Stomach (tissue), 9 donors: ENCODE results near the gene XG. TPM values are rescaled to one million over a fixed set of nuclear protein-coding genes. Genes with fewer than 3 reads are reported as not detected.

Experiments
- DNase-seq, 2 donors: peaks; one replicate each; pipeline versions ENCODE4 v3.0.0 to v3.0.0-alpha.2; 2013 to 2019
- H3K27ac ChIP-seq, 5 donors: fragments of 200-600 bp in 4 of 5; sonication (generic) in 4 of 5; one replicate each; pipeline ENCODE4 v1.5.1; 2013 to 2019; ENCODE audit warnings: mild to moderate bottlenecking in 1 of 5, moderate library complexity in 1 of 5
- H3K27me3 ChIP-seq, 3 donors: fragments of 200-600 bp; sonication (generic); one replicate each; pipeline ENCODE4 v1.5.1; 2017 to 2019; ENCODE audit warnings: mixed run types in 1 of 3
- H3K36me3 ChIP-seq, 4 donors: fragments of 200-600 bp; sonication (generic); 1 replicate in 3 of 4; 2 replicates in 1 of 4; pipeline ENCODE4 v1.5.1; 2016 to 2019
- H3K4me1 ChIP-seq, 4 donors: fragments of 200-600 bp; sonication (generic); one replicate each; pipeline ENCODE4 v1.5.1; 2016 to 2019
- H3K4me3 ChIP-seq, 4 donors: fragments of 200-600 bp; sonication (generic) in 3 of 4; one replicate each; pipeline ENCODE4 v1.5.1; 2016 to 2019; ENCODE audit warnings: mild to moderate bottlenecking in 1 of 4
- H3K9me3 ChIP-seq, 4 donors: fragments of 200-600 bp; sonication (generic); one replicate each; pipeline ENCODE4 v1.5.1; 2016 to 2019
- EP300 ChIP-seq: sonication (generic); formaldehyde crosslinking; IDR thresholded peaks from one replicate; pipeline ENCODE4 v1.6.1; 2017; ENCODE audit warnings: antibody characterized with exemption
- POLR2A ChIP-seq, 4 donors: fragments of 450-650 bp; IDR thresholded peaks; one replicate each; pipeline ENCODE4 v1.6.1; 2016; ENCODE audit warnings: antibody characterized with exemption in 4 of 4, control low read depth in 2 of 4, mild to moderate bottlenecking in 1 of 4, moderate library complexity in 1 of 4
- POLR2AphosphoS5 ChIP-seq, 3 donors: sonication (generic); formaldehyde crosslinking; IDR thresholded peaks; one replicate each; pipeline ENCODE4 v1.6.1; 2016; ENCODE audit warnings: antibody characterized with exemption in 3 of 3
- WGBS, 5 donors: extraction: QIAGEN DNeasy Blood & Tissue Kit in 3 of 5; methylation state at CpG; one replicate each; pipeline versions ENCODE4 v1.1.5 to v1.1.7; 2013 to 2018; 5-methylcytosine and 5-hydroxymethylcytosine counted together
- intact Hi-C: fragments of 100-400 bp; cut with DNase I; formaldehyde crosslinking; loops from one replicate; pipeline ENCODE4 v1.15.1; 2023; ENCODE audit warnings: low total_unique reads
- polyA plus RNA-seq, 3 donors: library from polyadenylated mRNA; stranded (reverse); fragments of 200-250 nt; gene quantifications; one replicate each; pipeline ENCODE4 v1.2.3, GENCODE V29; 2013
- total RNA-seq, 5 donors: library from RNA; depleted of rRNA; stranded (reverse); fragments of >200 nt; gene quantifications; one replicate each; pipeline versions ENCODE4 v1.1.0 to v1.2.3, GENCODE V29; 2014 to 2016
- TF ChIP-seq, protein P1 (sequence below), 7 experiments: fragments of 450-650 bp in 4 of 7; fragments of 200-600 bp in 3 of 7; sonication (generic) in 3 of 7; IDR thresholded peaks; one replicate each; pipeline ENCODE4 v1.5.1; 2016 to 2019; ENCODE audit warnings: antibody characterized with exemption in 7 of 7, control low read depth in 2 of 7, mild to moderate bottlenecking in 1 of 7
- donor health status: healthy with polysubstance abuse.
- donor health status: Bipolar disorder and iron deficiency.
- donor health status: healthy.

The XG gene
- total and polyA plus RNA-seq, 8 donors: 0.70 TPM; not detected in 7

DNA sequence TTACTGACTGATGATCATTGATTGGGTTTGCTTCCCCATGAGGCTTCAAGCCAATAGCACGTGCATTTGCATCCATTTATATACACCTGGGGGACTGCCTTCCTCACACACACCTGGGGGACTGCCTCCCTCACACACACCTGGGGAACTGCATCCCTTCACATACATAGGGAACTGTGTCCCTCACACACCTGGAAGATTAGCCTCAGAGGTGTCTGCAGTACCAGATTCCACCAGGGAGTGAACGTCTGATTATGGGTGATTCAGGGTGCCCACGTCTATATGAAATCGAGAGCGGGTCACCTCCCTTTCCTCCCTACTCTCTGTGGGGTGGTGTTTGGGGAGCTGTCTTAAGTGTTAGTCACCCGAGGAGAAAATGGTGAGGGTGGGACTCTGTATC is 43.8 kb upstream of the XG start:
- peaks cover 24 to 80% (median 74%) of the 10 kb centered on the region in 4 donors for H3K4me1 ChIP-seq
- H3K27me3 ChIP-seq: no peaks in the 10 kb centered on the region
- no peak overlapping the region for H3K4me3 ChIP-seq
- peak overlapping the region in 4 of 5 donors; percentile 3 to 80 (median 32) for H3K27ac ChIP-seq
- H3K36me3 ChIP-seq: peaks cover 6 to 17% (median 16%) of the 10 kb centered on the region in 4 donors
- DNase-seq: no peak
- intact Hi-C loops: no loop called here
- WGBS, 5 donors: 60 to 82% (median 69%) methylated on average over 6 of the region's 6 CpGs
- no peaks in the 10 kb centered on the region for H3K9me3 ChIP-seq
- TF ChIP-seq, protein P1, sequence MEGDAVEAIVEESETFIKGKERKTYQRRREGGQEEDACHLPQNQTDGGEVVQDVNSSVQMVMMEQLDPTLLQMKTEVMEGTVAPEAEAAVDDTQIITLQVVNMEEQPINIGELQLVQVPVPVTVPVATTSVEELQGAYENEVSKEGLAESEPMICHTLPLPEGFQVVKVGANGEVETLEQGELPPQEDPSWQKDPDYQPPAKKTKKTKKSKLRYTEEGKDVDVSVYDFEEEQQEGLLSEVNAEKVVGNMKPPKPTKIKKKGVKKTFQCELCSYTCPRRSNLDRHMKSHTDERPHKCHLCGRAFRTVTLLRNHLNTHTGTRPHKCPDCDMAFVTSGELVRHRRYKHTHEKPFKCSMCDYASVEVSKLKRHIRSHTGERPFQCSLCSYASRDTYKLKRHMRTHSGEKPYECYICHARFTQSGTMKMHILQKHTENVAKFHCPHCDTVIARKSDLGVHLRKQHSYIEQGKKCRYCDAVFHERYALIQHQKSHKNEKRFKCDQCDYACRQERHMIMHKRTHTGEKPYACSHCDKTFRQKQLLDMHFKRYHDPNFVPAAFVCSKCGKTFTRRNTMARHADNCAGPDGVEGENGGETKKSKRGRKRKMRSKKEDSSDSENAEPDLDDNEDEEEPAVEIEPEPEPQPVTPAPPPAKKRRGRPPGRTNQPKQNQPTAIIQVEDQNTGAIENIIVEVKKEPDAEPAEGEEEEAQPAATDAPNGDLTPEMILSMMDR (IDR thresholded peaks at IDR 0.05): no peak
- TF ChIP-seq EP300: no peak
- no peak for TF ChIP-seq POLR2A (IDR thresholded peaks at IDR 0.05)

DNA sequence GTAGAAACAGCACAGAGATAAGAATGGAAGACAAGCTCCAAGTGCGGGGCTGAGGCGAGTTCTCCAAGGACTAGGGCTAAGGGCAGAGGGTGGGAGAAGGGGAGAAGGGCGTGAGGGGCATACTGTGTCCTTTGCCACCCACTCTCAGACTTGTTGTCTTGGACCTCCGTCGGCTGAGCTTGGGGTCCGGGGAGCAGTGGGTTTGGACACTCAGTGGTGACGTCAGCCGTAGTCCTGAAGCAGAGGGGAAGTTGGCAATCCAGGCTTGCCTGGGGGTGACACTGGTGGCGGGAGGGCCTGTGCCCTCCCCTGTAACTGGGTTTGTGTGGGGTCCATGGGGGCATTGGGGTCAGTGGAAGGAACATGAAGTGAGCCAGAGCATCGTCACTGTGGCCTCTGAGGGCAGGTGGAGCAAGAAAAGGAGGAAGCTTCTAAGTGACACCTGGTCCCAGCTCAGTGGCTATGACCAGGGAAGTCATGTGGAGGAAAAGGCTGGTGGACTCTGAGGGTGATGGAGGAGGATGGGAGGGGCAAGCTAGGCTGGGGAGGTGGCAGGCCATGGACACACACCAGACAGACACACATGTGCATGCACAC is 43.1 kb upstream of the XG start:
- TF ChIP-seq POLR2A (IDR thresholded peaks at IDR 0.05) (no peak), POLR2AphosphoS5 (IDR thresholded peaks at IDR 0.05) (no peak), EP300 (no peak)
- TF ChIP-seq, protein P1 (IDR thresholded peaks at IDR 0.05): no peak
- Histone ChIP-seq H3K27me3 (no peaks in the 10 kb centered on the region), H3K4me3 (no peak overlapping the region), H3K4me1 (peaks cover 24 to 77% (median 67%) of the 10 kb centered on the region in 4 donors), H3K36me3 (peaks cover 9 to 23% (median 17%) of the 10 kb centered on the region in 4 donors), H3K27ac (peak overlapping the region in 1 of 5 donors; percentile 80), H3K9me3 (no peaks in the 10 kb centered on the region)
- 80 to 89% (median 87%) methylated on average over 10 of the region's 10 CpGs for WGBS, 5 donors
- no peak for DNase-seq
- intact Hi-C loops: no loop called here

DNA sequence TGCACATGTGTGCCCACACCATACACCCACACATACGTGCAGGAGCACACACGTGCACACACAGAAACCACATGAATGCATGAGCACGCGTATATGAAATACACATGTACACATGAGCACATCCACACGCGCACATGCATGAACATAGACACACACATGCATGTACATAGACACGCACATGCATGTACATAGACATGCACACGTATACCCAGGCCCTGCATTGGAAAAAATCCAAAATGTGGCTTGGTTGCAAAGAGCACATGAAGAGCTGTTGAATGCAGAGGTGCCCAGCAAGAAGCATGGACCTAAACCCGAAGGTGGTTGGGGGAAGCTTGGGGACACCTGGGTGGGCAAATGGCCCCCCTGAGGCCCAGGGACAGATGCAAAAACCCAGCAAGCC is 42.3 kb upstream of the XG start:
- H3K4me1 ChIP-seq: peaks cover 24 to 68% (median 58%) of the 10 kb centered on the region in 4 donors
- H3K27ac ChIP-seq: peak overlapping the region in 3 of 5 donors; percentile 48 to 75 (median 55)
- intact Hi-C loops: no loop called here
- no peaks in the 10 kb centered on the region for H3K27me3 ChIP-seq
- peaks cover 9 to 24% (median 19%) of the 10 kb centered on the region in 4 donors for H3K36me3 ChIP-seq
- no peak overlapping the region for H3K4me3 ChIP-seq
- 81 to 90% (median 89%) methylated on average over 9 of the region's 9 CpGs for WGBS, 5 donors
- DNase-seq: no peak
- TF ChIP-seq POLR2AphosphoS5 (IDR thresholded peaks at IDR 0.05): no peak
- no peak for TF ChIP-seq EP300
- TF ChIP-seq, protein P1 (IDR thresholded peaks at IDR 0.05): no peak
- no peaks in the 10 kb centered on the region for H3K9me3 ChIP-seq

DNA sequence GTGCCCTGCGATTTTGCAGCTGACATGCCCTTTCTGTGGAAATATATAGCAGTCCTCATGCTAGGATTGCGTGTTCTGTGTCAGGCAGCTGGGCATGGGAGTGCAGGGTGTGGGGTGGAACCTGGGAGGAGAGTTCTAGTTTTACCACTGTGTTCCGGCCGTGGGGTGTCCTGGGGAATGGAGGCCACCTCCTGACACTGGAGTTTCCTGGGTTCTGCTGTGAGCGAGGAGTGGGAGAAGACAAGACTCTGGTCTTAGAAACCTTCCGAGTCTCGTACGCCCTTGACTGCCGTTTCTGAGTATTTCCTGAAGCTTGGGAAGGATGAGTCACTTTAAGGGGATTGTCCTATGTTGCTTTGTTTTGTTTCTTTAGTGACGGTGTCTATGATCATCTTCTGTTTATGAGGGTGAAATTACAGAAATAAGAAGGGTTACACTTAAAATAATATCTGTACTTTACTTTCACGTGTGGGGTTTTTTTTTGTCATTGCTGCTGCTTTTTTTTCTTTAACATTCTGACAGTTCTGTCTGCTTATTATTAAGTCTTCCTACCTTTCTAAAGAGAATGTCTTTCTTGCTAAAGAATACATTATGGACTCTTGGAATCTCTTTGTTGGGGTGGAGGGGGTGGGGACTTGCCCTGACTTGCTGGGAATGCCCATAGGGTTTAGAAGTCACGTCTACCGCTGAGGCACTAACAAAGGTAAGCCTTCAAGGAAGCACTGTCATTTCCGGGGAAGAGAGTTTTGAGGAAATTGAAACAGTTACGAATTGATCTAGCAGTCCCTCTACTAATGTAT is 41.6 kb upstream of the XG start:
- peak overlapping the region; percentile 5 to 75 (median 48) for H3K27ac ChIP-seq
- H3K36me3 ChIP-seq: peaks cover 9 to 31% (median 26%) of the 10 kb centered on the region in 4 donors
- intact Hi-C loops: no loop called here
- peak overlapping the region in 1 of 4 donors; percentile 21 for H3K4me3 ChIP-seq
- DNase-seq: no peak
- 39 to 63% (median 60%) methylated on average over 15 of the region's 15 CpGs for WGBS, 5 donors
- no peaks in the 10 kb centered on the region for H3K27me3 ChIP-seq
- H3K9me3 ChIP-seq: no peaks in the 10 kb centered on the region
- H3K4me1 ChIP-seq: peaks cover 24 to 61% (median 51%) of the 10 kb centered on the region in 4 donors
- no peak for TF ChIP-seq POLR2A (IDR thresholded peaks at IDR 0.05)
- no peak for TF ChIP-seq EP300
- TF ChIP-seq, protein P1 (IDR thresholded peaks at IDR 0.05): no peak
- TF ChIP-seq POLR2AphosphoS5 (IDR thresholded peaks at IDR 0.05): peak in 1 of 3 donors; percentile 21
